ENCODE results near the gene DUSP16. TPM values are rescaled to one million over a fixed set of nuclear protein-coding genes. Genes with fewer than 3 reads are reported as not detected.

Gene DUSP16
- polyA plus RNA-seq, 2 of the 4 experiments (the other 2 are of a cell fraction) = 18.2 to 34.7 TPM

GRCh38 chr12:12542286-12542685, 20.4 kb downstream of the DUSP16 start:
- Histone ChIP-seq H3K4me1 (peaks cover 59% of the 10 kb centered on the region), H3K27ac (no peak overlapping the region), H3K4me3 (no peak overlapping the region), H3K9me3 (no peaks in the 10 kb centered on the region), H3K4me2 (no peak overlapping the region)
- TF ChIP-seq RCOR1 (IDR thresholded peaks at IDR 0.05; ENCODE audit: low read depth, low read length) (no peak), ZFP36 (IDR thresholded peaks at IDR 0.05; ENCODE audit: borderline replicate concordance, partially characterized antibody) (no peak), EP300 (IDR thresholded peaks at IDR 0.05) (no peak), RAD21 (conservative IDR thresholded peaks at IDR 0.05 in 1 of 2, IDR thresholded peaks at IDR 0.05 in 1 of 2) (no peak), NPAS2 (CRISPR knock-in tag; IDR thresholded peaks at IDR 0.05; ENCODE audit: borderline replicate concordance) (no peak), FOXS1 (CRISPR knock-in tag; IDR thresholded peaks at IDR 0.05) (no peak), MAX (IDR thresholded peaks at IDR 0.05) (no peak), CBX8 (IDR thresholded peaks at IDR 0.05) (no peak)
- 96% methylated on average over 5 of the region's 5 CpGs for WGBS (ENCODE audit: missing lambda C conversion rate)
- ATAC-seq (no peak), DNase-seq (ENCODE audit: low read depth in 1 of 2, low spot score in 1 of 2) (no peak), FAIRE-seq (no peak)
- CTCF ChIA-PET = no interaction called here
- POLR2A ChIA-PET = no interaction called here

DNA sequence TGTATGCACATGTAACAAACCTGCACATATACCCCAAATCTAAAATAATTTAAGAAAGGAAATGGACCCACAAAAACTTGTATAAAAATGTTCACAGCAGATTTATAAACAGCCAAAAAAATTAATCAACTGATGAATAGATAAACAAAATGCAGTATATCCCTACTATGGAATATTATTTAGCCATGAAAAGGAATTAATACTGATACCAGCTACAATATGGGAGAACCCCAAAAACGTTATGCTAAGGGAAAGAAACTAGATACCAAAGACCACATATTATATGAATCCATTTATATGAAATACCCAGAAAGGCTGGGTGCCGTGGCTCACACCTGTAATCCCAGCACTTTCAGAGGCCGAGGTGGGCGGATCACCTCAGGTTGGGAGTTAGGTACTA, 20.9 kb downstream of the DUSP16 start:
- CTCF ChIA-PET = no interaction called here
- peaks cover 54% of the 10 kb centered on the region for H3K4me1 ChIP-seq
- H3K4me2 ChIP-seq = no peak overlapping the region
- no peaks in the 10 kb centered on the region for H3K9me3 ChIP-seq
- no peak for ATAC-seq
- WGBS (ENCODE audit: missing lambda C conversion rate) = 78% methylated on average over 4 of the region's 4 CpGs
- POLR2A ChIA-PET = no interaction called here
- FAIRE-seq = no peak
- H3K27ac ChIP-seq = no peak overlapping the region
- DNase-seq (ENCODE audit: low read depth in 1 of 2, low spot score in 1 of 2) = no peak
- no peak overlapping the region for H3K4me3 ChIP-seq
- TF ChIP-seq HEYL (CRISPR knock-in tag; IDR thresholded peaks at IDR 0.05) = no peak
- TF ChIP-seq EHMT2 (IDR thresholded peaks at IDR 0.05; ENCODE audit: low read depth) = no peak
- no peak for TF ChIP-seq CHD4 (IDR thresholded peaks at IDR 0.05; ENCODE audit: borderline replicate concordance)
- no peak for TF ChIP-seq TP53 (CRISPR knock-in tag; IDR thresholded peaks at IDR 0.05)

GRCh38 chr12:12540261-12541013, 22.2 kb downstream of the DUSP16 start:
- DNase-seq (ENCODE audit: low read depth in 1 of 2, low spot score in 1 of 2) = no peak
- peak overlapping the region in 1 of 2 experiments; percentile 56; a peak in 3 of 6 replicates for H3K27ac ChIP-seq
- FAIRE-seq = no peak
- ChIA-PET CTCF (interaction anchor here (0.8 to 5.1 kb wide), 3 partner anchors 14 to 81 kb away, joined by 3 to 16 read pairs (median 3); partner anchors contain the start of gene DUSP16), POLR2A (no interaction called here)
- no peak for ATAC-seq
- WGBS (ENCODE audit: missing lambda C conversion rate) = 95% methylated on average over 5 of the region's 5 CpGs
- H3K4me2 ChIP-seq = peak overlapping the region; percentile 52; the same call in 2 of the 3 replicates
- peaks cover 47% of the 10 kb centered on the region for H3K4me1 ChIP-seq
- TF ChIP-seq MAFK (IDR thresholded peaks at IDR 0.05; ENCODE audit: partially characterized antibody) (peak; percentile 74), ZFP36 (IDR thresholded peaks at IDR 0.05; ENCODE audit: borderline replicate concordance, partially characterized antibody) (no peak), KDM1A (IDR thresholded peaks at IDR 0.05; ENCODE audit: low read depth) (no peak), JUN (IDR thresholded peaks at IDR 0.05) (no peak), RNF2 (IDR thresholded peaks at IDR 0.05; ENCODE audit: borderline replicate concordance, low read depth) (no peak), FOXS1 (CRISPR knock-in tag; IDR thresholded peaks at IDR 0.05) (no peak), BHLHE40 (IDR thresholded peaks at IDR 0.05; ENCODE audit: low read depth, low read length) (no peak), HEYL (CRISPR knock-in tag; IDR thresholded peaks at IDR 0.05) (no peak), ESRRA (IDR thresholded peaks at IDR 0.05; ENCODE audit: borderline replicate concordance, low read length) (no peak)
- no peak overlapping the region for H3K4me3 ChIP-seq
- no peaks in the 10 kb centered on the region for H3K9me3 ChIP-seq

- H3K4me3 ChIP-seq = no peak overlapping the region
- TF ChIP-seq CTCF (IDR thresholded peaks at IDR 0.05) (no peak), FOSL2 (IDR thresholded peaks at IDR 0.05) (no peak), FOSL2 (CRISPR knock-in tag; IDR thresholded peaks at IDR 0.05) (peak; percentile 34; the same call in 1 of the 2 replicates)
- H3K4me2 ChIP-seq = peak overlapping the region; percentile 52
- H3K4me1 ChIP-seq = peaks cover 45% of the 10 kb centered on the region
- ChIA-PET POLR2A (interaction anchor here (1.0 kb wide), 1 partner anchor 72 kb away, joined by 3 read pairs; no protein-coding TSS in a partner anchor), CTCF (interaction anchor here (0.7 to 5.1 kb wide), 5 partner anchors 25 to 117 kb away, joined by 3 to 16 read pairs (median 3); partner anchors contain the start of gene DUSP16)
- no peaks in the 10 kb centered on the region for H3K9me3 ChIP-seq
- 24% methylated on average over 7 of the region's 7 CpGs for WGBS (ENCODE audit: missing lambda C conversion rate)
- H3K27ac ChIP-seq = peak overlapping the region; percentile 32 to 56; a peak in 4 of 6 replicates
- peak; percentile 65 for FAIRE-seq
- ATAC-seq = peak; percentile 54 to 64
- peak in 1 of 2 experiments; percentile 57 for DNase-seq (ENCODE audit: low read depth in 1 of 2, low spot score in 1 of 2)
Measured at GRCh38 chr12:12539028-12539810, 23.4 kb downstream of the DUSP16 start.

Data from A549 (cell line).